GM23338 (cell line): ENCODE data around the gene HENMT1.

ENCODE experiments used
- CREB1 ChIP-seq: fragments of 250-450 bp; sonication (Bioruptor Pico); IDR thresholded peaks from 2 replicates; pipeline ENCODE4 v1.5.0; 2020; ENCODE audit warnings: low read depth, mild to moderate bottlenecking, moderate library complexity
- CTCF ChIP-seq, 2 experiments: fragments of 200-600 bp in 1 of 2; sonication (generic) in 1 of 2; conservative IDR thresholded peaks; 2 replicates each; pipeline versions ENCODE4 v1.5.1 to v1.6.1; 2016 to 2017; ENCODE audit warnings: antibody characterized with exemption in 2 of 2, low read depth in 2 of 2, mild to moderate bottlenecking in 2 of 2, moderate library complexity in 1 of 2
- ETS1 ChIP-seq: IDR thresholded peaks from 2 replicates; pipeline ENCODE4 v1.6.1; 2016; ENCODE audit warnings: antibody characterized with exemption
- EZH2 ChIP-seq: fragments of 200-600 bp; sonication (generic); IDR thresholded peaks from one replicate; pipeline ENCODE4 v1.8.0; 2017; ENCODE audit warnings: antibody characterized with exemption, mild to moderate bottlenecking, low read depth; ENCODE audit not compliant: unreplicated experiment
- EZH2phosphoT487 ChIP-seq: fragments of 200-600 bp; sonication (generic); IDR thresholded peaks from one replicate; pipeline ENCODE4 v1.8.1; 2018; ENCODE audit warnings: antibody characterized with exemption; ENCODE audit not compliant: unreplicated experiment
- JUNB ChIP-seq: IDR thresholded peaks from one replicate; pipeline ENCODE4 v1.6.1; 2016; ENCODE audit warnings: antibody characterized with exemption; ENCODE audit not compliant: unreplicated experiment
- NANOG ChIP-seq: IDR thresholded peaks from 2 replicates; pipeline ENCODE4 v1.6.1; 2016; ENCODE audit warnings: antibody characterized with exemption, borderline replicate concordance
- POLR2AphosphoS5 ChIP-seq: IDR thresholded peaks from 2 replicates; pipeline ENCODE4 v1.6.1; 2016; ENCODE audit warnings: antibody characterized with exemption, low read depth
- REST ChIP-seq: IDR thresholded peaks from one replicate; pipeline ENCODE4 v1.6.1; 2018; ENCODE audit warnings: antibody characterized with exemption; ENCODE audit not compliant: unreplicated experiment
- STAT1 ChIP-seq: IDR thresholded peaks from one replicate; pipeline ENCODE4 v1.6.1; 2016; ENCODE audit warnings: antibody characterized with exemption; ENCODE audit not compliant: unreplicated experiment
- ZNF114 ChIP-seq: fragments of 250-450 bp; sonication (Bioruptor Pico); IDR thresholded peaks from 2 replicates; pipeline ENCODE4 v1.5.0; 2020; ENCODE audit warnings: mild to moderate bottlenecking, moderate library complexity
- ZNF462 ChIP-seq: fragments of 250-450 bp; sonication (Bioruptor Pico); IDR thresholded peaks from 2 replicates; pipeline ENCODE4 v1.5.0; 2020; ENCODE audit warnings: mild to moderate bottlenecking, moderate library complexity

GRCh38 chr1:108704496-108704895, 43.6 kb upstream of the HENMT1 start:
- no peak for TF ChIP-seq CTCF (conservative IDR thresholded peaks at IDR 0.05; ENCODE audit: low read depth in 2 of 2)
- TF ChIP-seq EZH2phosphoT487: no peak
- no peak for TF ChIP-seq EZH2
- no peak for TF ChIP-seq POLR2AphosphoS5
- no peak for TF ChIP-seq REST
- TF ChIP-seq STAT1: no peak
- TF ChIP-seq CREB1 (CRISPR knock-in tag): no peak
- no peak for TF ChIP-seq ZNF114 (CRISPR knock-in tag)
- TF ChIP-seq NANOG: no peak
- no peak for TF ChIP-seq ZNF462 (CRISPR knock-in tag)
- TF ChIP-seq ETS1: no peak
- no peak for TF ChIP-seq JUNB
